Measurements from ENCODE around the gene KCNV2. TPM values are rescaled to one million over a fixed set of nuclear protein-coding genes. Genes with fewer than 3 reads are reported as not detected.

Gene KCNV2
- total and polyA plus RNA-seq, 2 donors from 2014 or later = not detected

DNA sequence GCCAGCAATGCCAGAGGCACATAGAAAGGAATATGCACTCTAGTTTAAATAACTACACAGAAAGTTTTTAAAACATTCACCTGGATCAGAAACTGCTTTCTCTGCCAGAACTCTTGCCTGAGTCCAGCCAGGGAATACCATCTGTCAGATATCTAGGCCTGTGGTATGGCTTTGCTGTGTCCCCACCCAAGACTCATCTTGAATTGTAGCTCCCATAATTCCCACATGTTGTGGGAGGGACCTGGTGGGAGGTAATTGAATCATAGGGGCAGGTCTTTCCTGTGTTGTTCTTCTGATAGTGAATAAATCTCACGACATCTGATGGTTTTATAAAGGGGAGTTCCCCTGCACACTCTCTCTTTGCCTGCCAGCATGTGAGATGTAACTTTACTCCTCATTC, 41.5 kb upstream of the KCNV2 start:
- Histone ChIP-seq H3K27ac (ENCODE audit: low read depth in 2 of 2, low read length in 2 of 2) (no peak overlapping the region), H3K9me3 (ENCODE audit: control insufficient read depth in 2 of 3, insufficient read depth in 1 of 3, low read length in 3 of 3) (no peaks in the 10 kb centered on the region), H3K9ac (ENCODE audit: low read length in 3 of 3) (no peak overlapping the region), H3K4me3 (ENCODE audit: low read length in 3 of 3) (no peak overlapping the region), H3K27me3 (ENCODE audit: control insufficient read depth, insufficient read depth, low read length) (no peaks in the 10 kb centered on the region), H3K4me1 (ENCODE audit: control insufficient read depth in 2 of 3, insufficient read depth in 2 of 3, low read depth in 1 of 3, low read length in 3 of 3) (peaks cover 0 to 19% (median 0%) of the 10 kb centered on the region in 3 donors), H3K36me3 (ENCODE audit: control insufficient read depth in 2 of 3, insufficient read depth in 3 of 3, low read length in 3 of 3) (no peaks in the 10 kb centered on the region)
- DNase-seq (no peak), FAIRE-seq (no peak)
- intact Hi-C loops (cut with DNase I) = no loop called here
- no peak for TF ChIP-seq CTCF (IDR thresholded peaks at IDR 0.05; ENCODE audit: borderline replicate concordance, extremely low read depth, insufficient read depth)

DNA sequence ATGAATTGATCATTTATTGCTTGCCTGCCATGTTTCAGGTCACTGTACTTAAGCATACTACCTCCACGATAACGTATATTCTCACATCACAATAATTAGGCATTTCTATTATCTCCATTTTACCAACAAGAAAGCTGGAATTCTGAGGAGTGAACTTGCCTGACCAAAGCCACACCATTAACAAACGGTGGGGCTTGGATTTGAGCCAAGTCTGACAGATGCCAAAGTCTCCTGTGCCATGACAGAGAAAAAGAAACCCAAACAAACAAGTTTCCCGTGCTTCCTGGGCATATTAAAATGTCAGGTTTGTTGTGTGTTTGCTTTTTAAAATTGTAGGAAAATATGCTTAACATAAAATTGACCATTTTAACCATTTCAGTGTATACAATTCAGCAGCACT, 40.8 kb upstream of the KCNV2 start:
- Histone ChIP-seq H3K27ac (ENCODE audit: low read depth in 2 of 2, low read length in 2 of 2) (no peak overlapping the region), H3K9ac (ENCODE audit: low read length in 3 of 3) (no peak overlapping the region), H3K4me1 (ENCODE audit: control insufficient read depth in 2 of 3, insufficient read depth in 2 of 3, low read depth in 1 of 3, low read length in 3 of 3) (peaks cover 0 to 19% (median 0%) of the 10 kb centered on the region in 3 donors), H3K9me3 (ENCODE audit: control insufficient read depth in 2 of 3, insufficient read depth in 1 of 3, low read length in 3 of 3) (no peaks in the 10 kb centered on the region), H3K36me3 (ENCODE audit: control insufficient read depth in 2 of 3, insufficient read depth in 3 of 3, low read length in 3 of 3) (no peaks in the 10 kb centered on the region), H3K27me3 (ENCODE audit: control insufficient read depth, insufficient read depth, low read length) (no peaks in the 10 kb centered on the region), H3K4me3 (ENCODE audit: low read length in 3 of 3) (no peak overlapping the region)
- DNase-seq = no peak
- no peak for TF ChIP-seq CTCF (IDR thresholded peaks at IDR 0.05; ENCODE audit: borderline replicate concordance, extremely low read depth, insufficient read depth)
- no peak for FAIRE-seq
- intact Hi-C loops (cut with DNase I) = no loop called here

- intact Hi-C loops (cut with DNase I) = no loop called here
- TF ChIP-seq CTCF (IDR thresholded peaks at IDR 0.05; ENCODE audit: borderline replicate concordance, extremely low read depth, insufficient read depth) = no peak
Measured at GRCh38 chr9:2677915-2678889, 39.1 kb upstream of the KCNV2 start.

More at GRCh38 chr9:2677915-2678889, 39.1 kb upstream of the KCNV2 start:
- FAIRE-seq (no peak), DNase-seq (no peak)
- Histone ChIP-seq H3K9ac (ENCODE audit: low read length in 3 of 3) (no peak overlapping the region), H3K27ac (ENCODE audit: low read depth in 2 of 2, low read length in 2 of 2) (no peak overlapping the region), H3K36me3 (ENCODE audit: control insufficient read depth in 2 of 3, insufficient read depth in 3 of 3, low read length in 3 of 3) (no peaks in the 10 kb centered on the region), H3K9me3 (ENCODE audit: control insufficient read depth in 2 of 3, insufficient read depth in 1 of 3, low read length in 3 of 3) (no peaks in the 10 kb centered on the region), H3K4me1 (ENCODE audit: control insufficient read depth in 2 of 3, insufficient read depth in 2 of 3, low read depth in 1 of 3, low read length in 3 of 3) (peaks cover 0 to 19% (median 0%) of the 10 kb centered on the region in 3 donors), H3K27me3 (ENCODE audit: control insufficient read depth, insufficient read depth, low read length) (no peaks in the 10 kb centered on the region), H3K4me3 (ENCODE audit: low read length in 3 of 3) (no peak overlapping the region)
